Adipocyte (in vitro differentiated cells): Measurements from ENCODE around the gene CCDC82.

Experiments
- DNase-seq: peaks from one replicate; pipeline ENCODE4 v3.0.0-alpha.2; 2015; ENCODE audit warnings: low read depth
- H3K27me3 ChIP-seq: replicated peaks from 2 replicates; pipeline ENCODE4 v1.7.0; 2013; ENCODE audit warnings: mild to moderate bottlenecking, low read length, moderate library complexity; ENCODE audit not compliant: control insufficient read depth, insufficient read depth
- H3K36me3 ChIP-seq: 2 replicates; pipeline ENCODE4 v1.7.0; 2013; ENCODE audit warnings: low read length, mild to moderate bottlenecking, moderate library complexity; ENCODE audit not compliant: control insufficient read depth, insufficient read depth, severe bottlenecking
- H3K4me1 ChIP-seq: 2 replicates; pipeline ENCODE4 v1.7.0; 2013; ENCODE audit warnings: mild to moderate bottlenecking, low read length, moderate library complexity; ENCODE audit not compliant: control insufficient read depth, insufficient read depth
- H3K4me3 ChIP-seq: 2 replicates; pipeline ENCODE4 v1.7.0; 2013; ENCODE audit warnings: mild to moderate bottlenecking, low read length, moderate library complexity
- H3K9ac ChIP-seq: 2 replicates; pipeline ENCODE4 v1.7.0; 2013; ENCODE audit warnings: mild to moderate bottlenecking, low read length, moderate library complexity
- H3K9me3 ChIP-seq: 2 replicates; pipeline ENCODE4 v1.7.0; 2013; ENCODE audit warnings: mild to moderate bottlenecking, low read length, moderate library complexity; ENCODE audit not compliant: control insufficient read depth

CCDC82 gene

DNA sequence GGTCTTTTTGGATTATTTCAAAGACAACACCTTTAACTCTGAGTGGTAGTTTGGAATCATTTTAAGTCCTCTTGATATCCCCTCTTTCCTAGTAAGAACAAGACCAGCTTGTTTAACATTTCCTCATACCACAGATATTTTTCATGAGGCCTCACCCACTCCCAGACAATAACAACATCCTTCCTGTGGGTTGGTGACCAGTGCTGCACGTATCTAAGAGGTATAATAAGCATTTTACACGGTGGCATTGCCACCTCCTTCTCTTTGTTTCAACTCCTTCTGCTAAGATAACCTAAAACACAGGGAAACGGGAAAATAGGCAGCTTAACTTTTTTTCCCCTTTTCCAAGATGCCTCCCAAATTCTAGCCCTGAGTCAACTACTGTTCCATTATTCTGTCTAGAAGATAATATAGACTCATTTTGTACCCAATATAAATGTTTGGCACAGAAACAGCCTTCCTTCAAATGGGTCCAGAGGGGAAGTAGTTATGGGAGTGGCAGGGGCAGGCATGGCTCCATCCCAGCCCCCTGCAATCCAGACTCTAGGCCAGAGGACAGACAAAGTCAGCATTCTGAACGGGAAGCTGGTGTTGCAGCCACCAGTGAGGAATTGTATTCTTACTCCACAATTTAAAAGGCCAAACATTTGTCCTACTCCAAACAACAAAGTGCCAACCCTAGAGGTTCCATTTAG is 75.2 kb downstream of the CCDC82 start:
- H3K4me3 ChIP-seq = peak overlapping the region; percentile 8
- peaks cover 69% of the 10 kb centered on the region for H3K4me1 ChIP-seq
- H3K27me3 ChIP-seq = no peaks in the 10 kb centered on the region
- H3K36me3 ChIP-seq = no peaks in the 10 kb centered on the region
- H3K9ac ChIP-seq = peak overlapping the region; percentile 27
- H3K9me3 ChIP-seq = no peaks in the 10 kb centered on the region
- DNase-seq = peak; percentile 45

DNA sequence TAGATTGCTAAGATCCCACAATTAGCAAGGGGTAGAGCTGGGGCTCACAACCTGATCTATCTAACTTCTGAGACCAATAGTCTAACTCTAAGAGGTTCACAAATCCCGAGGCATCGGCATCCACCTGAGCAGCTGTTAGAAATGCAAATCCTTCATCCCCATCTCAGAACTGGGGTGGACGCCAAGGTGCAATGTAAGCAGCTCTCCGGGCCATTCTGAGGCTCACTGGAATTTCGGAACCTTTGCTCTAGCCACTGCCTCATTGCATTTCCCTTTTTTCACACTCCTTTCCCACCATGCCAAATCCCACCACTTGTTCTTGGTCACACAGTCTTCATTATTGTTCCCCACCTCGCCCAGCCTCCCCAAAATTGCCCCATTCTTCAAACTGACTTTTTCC is 76.5 kb downstream of the CCDC82 start:
- no peak for DNase-seq
- no peaks in the 10 kb centered on the region for H3K36me3 ChIP-seq
- H3K4me3 ChIP-seq = no peak overlapping the region
- no peaks in the 10 kb centered on the region for H3K27me3 ChIP-seq
- no peaks in the 10 kb centered on the region for H3K9me3 ChIP-seq
- no peak overlapping the region for H3K9ac ChIP-seq
- peaks cover 75% of the 10 kb centered on the region for H3K4me1 ChIP-seq

DNA sequence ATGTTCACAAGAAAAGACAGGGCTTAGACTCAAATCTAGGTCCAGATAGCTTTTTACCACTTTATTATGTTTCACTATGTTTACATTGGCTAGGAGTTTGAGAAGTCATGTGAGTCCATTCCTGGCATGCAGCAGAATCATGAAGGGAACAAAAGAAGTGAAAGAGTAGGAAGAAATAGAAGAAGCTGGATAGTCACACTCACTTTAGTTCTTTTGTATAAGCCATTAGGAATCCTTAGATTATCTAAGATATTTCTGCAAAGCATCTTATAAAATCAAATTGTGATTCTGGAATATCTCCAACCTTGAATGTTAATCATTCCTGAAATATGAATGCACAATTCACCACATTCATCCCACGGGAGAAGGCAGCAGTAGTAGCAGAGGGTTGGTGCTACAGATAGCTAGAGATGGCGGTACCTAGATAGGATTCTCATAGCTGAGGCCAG is 78.6 kb downstream of the CCDC82 start:
- Histone ChIP-seq H3K27me3 (no peaks in the 10 kb centered on the region), H3K36me3 (no peaks in the 10 kb centered on the region), H3K9me3 (no peaks in the 10 kb centered on the region), H3K4me3 (peak overlapping the region; percentile 49), H3K9ac (peak overlapping the region; percentile 25), H3K4me1 (peaks cover 74% of the 10 kb centered on the region)
- peak; percentile 81 for DNase-seq

DNA sequence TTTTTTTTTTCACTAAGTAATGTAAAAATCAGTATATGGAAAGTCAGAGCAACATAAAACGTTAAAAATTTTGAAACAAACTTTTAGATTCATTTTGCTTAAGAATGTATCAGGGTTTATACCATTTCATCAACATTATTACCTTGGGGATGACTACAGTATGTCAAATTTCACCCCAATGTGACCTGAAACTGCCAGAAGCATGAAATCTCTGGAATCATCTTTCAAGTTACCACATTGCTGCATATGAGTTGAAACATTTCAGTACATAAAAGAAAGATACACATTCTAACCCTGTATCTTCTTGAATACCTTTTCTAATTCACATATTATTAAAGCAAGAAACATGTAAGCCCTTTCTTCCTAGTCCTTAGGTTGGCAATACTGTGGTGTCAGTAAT is 79.5 kb downstream of the CCDC82 start:
- H3K27me3 ChIP-seq = no peaks in the 10 kb centered on the region
- no peak overlapping the region for H3K4me3 ChIP-seq
- H3K36me3 ChIP-seq = no peaks in the 10 kb centered on the region
- DNase-seq = peak; percentile 38
- no peaks in the 10 kb centered on the region for H3K9me3 ChIP-seq
- peaks cover 83% of the 10 kb centered on the region for H3K4me1 ChIP-seq
- no peak overlapping the region for H3K9ac ChIP-seq

DNA sequence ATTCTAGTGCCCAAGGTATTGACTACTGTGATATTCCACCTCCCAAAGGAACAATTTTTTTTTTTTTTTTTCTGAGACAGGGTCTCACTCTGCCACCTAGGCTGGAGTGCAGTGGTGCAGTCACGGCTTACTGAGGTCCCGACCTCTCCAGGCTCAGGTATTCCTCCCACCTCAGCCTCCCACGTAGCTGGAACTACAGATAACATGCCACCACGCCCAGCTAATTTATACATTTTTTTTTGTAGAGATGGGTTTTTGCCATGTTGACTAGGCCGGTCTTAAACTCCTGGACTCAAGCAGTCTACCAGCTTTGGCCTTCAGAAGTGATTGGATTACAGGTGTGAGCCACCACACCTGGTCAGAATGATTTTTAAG is 80.1 kb downstream of the CCDC82 start:
- no peak overlapping the region for H3K9ac ChIP-seq
- H3K4me1 ChIP-seq = peaks cover 80% of the 10 kb centered on the region
- no peaks in the 10 kb centered on the region for H3K27me3 ChIP-seq
- H3K9me3 ChIP-seq = no peaks in the 10 kb centered on the region
- DNase-seq = no peak
- H3K4me3 ChIP-seq = no peak overlapping the region
- no peaks in the 10 kb centered on the region for H3K36me3 ChIP-seq

- DNase-seq = peak; percentile 42
- H3K36me3 ChIP-seq = no peaks in the 10 kb centered on the region
- H3K9me3 ChIP-seq = no peaks in the 10 kb centered on the region
- no peaks in the 10 kb centered on the region for H3K27me3 ChIP-seq
- H3K4me1 ChIP-seq = peaks cover 80% of the 10 kb centered on the region
- no peak overlapping the region for H3K4me3 ChIP-seq
- H3K9ac ChIP-seq = peak overlapping the region; percentile 78
Observed at GRCh38 chr11:96309016-96309642, 80.6 kb downstream of the CCDC82 start.

- Histone ChIP-seq H3K27me3 (no peaks in the 10 kb centered on the region), H3K36me3 (no peaks in the 10 kb centered on the region), H3K9me3 (no peaks in the 10 kb centered on the region), H3K9ac (peak overlapping the region; percentile 78), H3K4me3 (peak overlapping the region; percentile 76), H3K4me1 (peaks cover 86% of the 10 kb centered on the region)
- peak; percentile 83 for DNase-seq
Observed at GRCh38 chr11:96307776-96308140, 82.0 kb downstream of the CCDC82 start.

DNA sequence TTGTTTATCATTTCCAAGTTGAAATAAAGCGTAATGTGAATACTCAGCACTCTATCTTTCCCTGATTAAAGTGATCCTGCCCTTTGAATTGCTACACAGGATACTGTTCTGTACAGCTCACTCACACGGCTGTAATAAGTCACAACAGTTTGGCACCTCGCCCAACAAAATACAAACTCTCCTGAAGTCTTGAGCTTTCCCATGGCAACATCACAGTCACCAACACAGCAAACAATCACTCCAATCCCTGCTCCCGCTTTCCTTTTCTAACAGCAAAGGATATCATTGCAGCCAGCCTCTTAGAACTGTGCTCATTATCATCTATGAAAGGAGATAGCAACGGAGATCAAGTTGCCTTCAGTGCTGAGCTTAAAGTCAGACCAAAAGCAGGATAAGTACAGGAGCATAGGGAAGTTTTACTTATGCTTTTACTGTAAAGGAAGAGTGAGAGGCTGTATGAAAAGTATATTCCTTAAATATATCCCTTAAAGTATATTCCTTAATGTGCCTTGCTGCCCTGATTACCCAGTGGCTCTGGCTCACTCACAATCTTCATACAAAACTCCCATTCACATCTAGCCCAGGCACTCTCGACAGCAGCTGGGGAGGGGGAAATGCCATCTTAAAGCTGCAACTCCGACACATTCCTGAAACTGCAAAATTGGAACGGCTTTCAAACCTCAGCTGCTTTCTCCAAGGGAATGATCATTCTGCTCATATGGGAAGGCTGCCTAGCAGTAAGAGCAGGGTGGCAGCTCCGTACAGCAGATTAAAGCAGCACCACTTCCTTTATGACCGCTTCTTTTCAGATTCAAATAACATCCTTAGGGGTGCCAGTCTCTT is 82.6 kb downstream of the CCDC82 start:
- Histone ChIP-seq H3K27me3 (no peaks in the 10 kb centered on the region), H3K4me1 (peaks cover 92% of the 10 kb centered on the region), H3K4me3 (peak overlapping the region; percentile 76), H3K36me3 (no peaks in the 10 kb centered on the region), H3K9ac (peak overlapping the region; percentile 78), H3K9me3 (no peaks in the 10 kb centered on the region)
- DNase-seq = peak; percentile 99

GRCh38 chr11:96306600-96306932 is 83.1 kb downstream of the CCDC82 start:
- Histone ChIP-seq H3K27me3 (no peaks in the 10 kb centered on the region), H3K4me1 (peaks cover 93% of the 10 kb centered on the region), H3K36me3 (no peaks in the 10 kb centered on the region), H3K9ac (peak overlapping the region; percentile 78), H3K4me3 (peak overlapping the region; percentile 76), H3K9me3 (no peaks in the 10 kb centered on the region)
- DNase-seq = no peak

GRCh38 chr11:96306071-96306470 is 83.6 kb downstream of the CCDC82 start:
- peaks cover 88% of the 10 kb centered on the region for H3K4me1 ChIP-seq
- H3K9ac ChIP-seq = peak overlapping the region; percentile 78
- H3K4me3 ChIP-seq = peak overlapping the region; percentile 76
- no peaks in the 10 kb centered on the region for H3K27me3 ChIP-seq
- DNase-seq = no peak
- no peaks in the 10 kb centered on the region for H3K9me3 ChIP-seq
- H3K36me3 ChIP-seq = no peaks in the 10 kb centered on the region

DNA sequence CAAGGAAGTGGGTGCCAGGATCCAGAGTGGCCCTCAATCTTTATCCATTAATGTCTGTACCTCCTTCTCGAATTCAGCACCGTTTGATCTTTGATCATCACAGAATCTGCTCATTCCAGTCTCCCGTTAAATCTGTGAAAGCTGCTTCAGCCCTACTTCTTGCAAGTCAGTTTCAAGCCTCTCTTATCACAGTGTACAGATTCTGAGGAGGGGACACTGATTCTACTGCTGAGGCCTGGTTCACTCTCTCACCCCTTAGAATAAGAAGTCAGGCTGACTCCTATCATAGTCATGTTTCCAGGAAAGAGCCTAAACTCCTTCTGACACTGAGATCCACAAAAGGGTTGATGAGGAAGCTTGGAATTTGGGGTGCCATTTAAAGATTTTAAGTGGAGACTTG is 85.7 kb downstream of the CCDC82 start:
- H3K4me1 ChIP-seq = peaks cover 67% of the 10 kb centered on the region
- no peak for DNase-seq
- H3K4me3 ChIP-seq = no peak overlapping the region
- no peak overlapping the region for H3K9ac ChIP-seq
- no peaks in the 10 kb centered on the region for H3K36me3 ChIP-seq
- no peaks in the 10 kb centered on the region for H3K27me3 ChIP-seq
- no peaks in the 10 kb centered on the region for H3K9me3 ChIP-seq
